Karpas-422 (cell line): ENCODE data around the gene ALG2. TPM values are rescaled to one million over a fixed set of nuclear protein-coding genes. Genes with fewer than 3 reads are reported as not detected.

ENCODE experiments used
- DNase-seq: peaks from one replicate; pipeline ENCODE4 v3.0.0-alpha.2; 2015
- H2AFZ ChIP-seq: fragments of 200-600 bp; sonication (generic); 2 replicates; pipeline ENCODE4 v1.6.1; 2014; ENCODE audit warnings: antibody characterized with exemption, low read length, mixed read lengths
- H3K27ac ChIP-seq: fragments of 200-600 bp; sonication (generic); 2 replicates; pipeline ENCODE4 v1.5.1; 2014; ENCODE audit warnings: mild to moderate bottlenecking, low read length, moderate library complexity
- H3K27me3 ChIP-seq: fragments of 200-600 bp; sonication (generic); 2 replicates; pipeline ENCODE4 v1.6.1; 2014; ENCODE audit warnings: low read length, mixed read lengths
- H3K36me3 ChIP-seq: fragments of 200-600 bp; sonication (generic); 2 replicates; pipeline ENCODE4 v1.6.1; 2014; ENCODE audit warnings: low read length, mixed read lengths; ENCODE audit not compliant: insufficient read depth
- H3K4me1 ChIP-seq: fragments of 200-600 bp; sonication (generic); 2 replicates; pipeline ENCODE4 v1.6.1; 2014; ENCODE audit warnings: mild to moderate bottlenecking, low read length, mixed read lengths
- H3K4me2 ChIP-seq: fragments of 200-600 bp; sonication (generic); 2 replicates; pipeline ENCODE4 v1.6.1; 2014; ENCODE audit warnings: low read length, low read depth, mild to moderate bottlenecking; ENCODE audit not compliant: poor library complexity, severe bottlenecking
- H3K4me3 ChIP-seq: fragments of 200-600 bp; sonication (generic); 2 replicates; pipeline ENCODE4 v1.5.1; 2014; ENCODE audit warnings: mild to moderate bottlenecking, antibody characterized with exemption, low read length, mixed read lengths
- H3K79me2 ChIP-seq: fragments of 200-600 bp; sonication (generic); 2 replicates; pipeline ENCODE4 v1.6.1; 2014; ENCODE audit warnings: mild to moderate bottlenecking, low read length, mixed read lengths
- H3K9ac ChIP-seq: fragments of 200-600 bp; sonication (generic); 2 replicates; pipeline ENCODE4 v1.6.0; 2014; ENCODE audit warnings: low read length
- H3K9me2 ChIP-seq: fragments of 200-600 bp; sonication (generic), shearing (Covaris generic); replicated peaks from 2 replicates; pipeline ENCODE4 v1.6.0; 2014; ENCODE audit warnings: mild to moderate bottlenecking, low read length, moderate library complexity; ENCODE audit not compliant: insufficient read depth
- H3K9me3 ChIP-seq: fragments of 300-700, 200-600 bp; sonication (generic); 2 replicates; pipeline ENCODE4 v1.6.1; 2014; ENCODE audit warnings: low read length, mixed read lengths
- H4K20me1 ChIP-seq: fragments of 200-600 bp; sonication (generic); 2 replicates; pipeline ENCODE4 v1.6.1; 2014; ENCODE audit warnings: mild to moderate bottlenecking, antibody characterized with exemption, low read length, low read depth; ENCODE audit not compliant: insufficient read depth
- total RNA-seq: library from RNA; depleted of rRNA; stranded (reverse); fragments of >200 nt; shearing (Covaris generic); gene quantifications from 2 replicates; pipeline ENCODE4 v1.2.3, GENCODE V29; 2014; ENCODE audit warnings: low replicate concordance; rRNA removed

ALG2 gene
- 19.9 and 24.1 TPM in 2 replicates for total RNA-seq

- H3K9ac ChIP-seq, result peak within 1 kb of the TSS; percentile 89
- peak; percentile 96 for DNase-seq
- no peaks in the 10 kb centered on the region for H3K9me3 ChIP-seq
- H2AFZ ChIP-seq, result peak within 1 kb of the TSS; percentile 67; the same call in 1 of the 2 replicates
- H4K20me1 ChIP-seq, result peaks cover 39% of the 10 kb centered on the region
- peaks cover 84% of the 10 kb centered on the region for H3K79me2 ChIP-seq
- H3K27ac ChIP-seq, result peak within 1 kb of the TSS; percentile 86
- peak within 1 kb of the TSS; percentile 95 for H3K4me2 ChIP-seq
- peak within 1 kb of the TSS; percentile 94 for H3K4me3 ChIP-seq
- H3K27me3 ChIP-seq, result no peaks in the 10 kb centered on the region
- no peaks in the 10 kb centered on the region for H3K9me2 ChIP-seq
- H3K4me1 ChIP-seq, result peaks cover 37% of the 10 kb centered on the region
- H3K36me3 ChIP-seq, result peaks cover 35% of the 10 kb centered on the region
These were observed at the start of gene ALG2, which contains the start of gene SEC61B for GRCh38 chr9:99221621-99222415. Gene ALG2, minus strand, starts transcription at chr9:99221942. Its CDS starts 48 bp downstream, at chr9:99221894. Gene SEC61B, plus strand, starts transcription at chr9:99222282. Its CDS starts 82 bp downstream, at chr9:99222364.

GRCh38 chr9:99270491-99270890 lies 48.7 kb upstream of the ALG2 start:
- H3K9me2 ChIP-seq, result no peaks in the 10 kb centered on the region
- no peaks in the 10 kb centered on the region for H3K9me3 ChIP-seq
- H4K20me1 ChIP-seq, result no peaks in the 10 kb centered on the region
- H3K4me1 ChIP-seq, result peaks cover 10% of the 10 kb centered on the region
- H3K4me2 ChIP-seq, result no peak overlapping the region
- H3K27ac ChIP-seq, result no peak overlapping the region
- H3K4me3 ChIP-seq, result no peak overlapping the region
- no peak overlapping the region for H3K9ac ChIP-seq
- H3K27me3 ChIP-seq, result no peaks in the 10 kb centered on the region
- no peak for DNase-seq
- no peaks in the 10 kb centered on the region for H3K36me3 ChIP-seq
- no peak overlapping the region for H2AFZ ChIP-seq
- no peaks in the 10 kb centered on the region for H3K79me2 ChIP-seq

GRCh38 chr9:99269416-99269815 lies 47.7 kb upstream of the ALG2 start:
- Histone ChIP-seq H2AFZ (no peak overlapping the region), H3K9ac (no peak overlapping the region), H3K4me3 (no peak overlapping the region), H3K27me3 (no peaks in the 10 kb centered on the region), H3K79me2 (no peaks in the 10 kb centered on the region), H3K27ac (no peak overlapping the region), H3K9me2 (no peaks in the 10 kb centered on the region), H3K4me1 (peaks cover 10% of the 10 kb centered on the region), H4K20me1 (no peaks in the 10 kb centered on the region), H3K36me3 (no peaks in the 10 kb centered on the region), H3K9me3 (no peaks in the 10 kb centered on the region), H3K4me2 (no peak overlapping the region)
- no peak for DNase-seq

- Histone ChIP-seq H3K79me2 (no peaks in the 10 kb centered on the region), H3K4me2 (peak overlapping the region; percentile 57), H3K27me3 (no peaks in the 10 kb centered on the region), H3K9me2 (no peaks in the 10 kb centered on the region), H3K9ac (peak overlapping the region; percentile 21; the same call in 1 of the 2 replicates), H4K20me1 (no peaks in the 10 kb centered on the region), H3K36me3 (no peaks in the 10 kb centered on the region), H3K4me3 (peak overlapping the region; percentile 41; the same call in 1 of the 2 replicates), H3K9me3 (no peaks in the 10 kb centered on the region), H3K27ac (no peak overlapping the region), H3K4me1 (peaks cover 15% of the 10 kb centered on the region), H2AFZ (peak overlapping the region; percentile 82; the same call in 1 of the 2 replicates)
- DNase-seq, result peak; percentile 88
These were observed 44.7 kb upstream of the ALG2 start for GRCh38 chr9:99266255-99267023.

- Histone ChIP-seq H3K27me3 (no peaks in the 10 kb centered on the region), H4K20me1 (no peaks in the 10 kb centered on the region), H3K4me3 (no peak overlapping the region), H2AFZ (no peak overlapping the region), H3K4me2 (no peak overlapping the region), H3K9me3 (no peaks in the 10 kb centered on the region), H3K9me2 (no peaks in the 10 kb centered on the region), H3K36me3 (no peaks in the 10 kb centered on the region), H3K79me2 (no peaks in the 10 kb centered on the region), H3K4me1 (peaks cover 15% of the 10 kb centered on the region), H3K9ac (no peak overlapping the region), H3K27ac (no peak overlapping the region)
- no peak for DNase-seq
These were observed 43.9 kb upstream of the ALG2 start for GRCh38 chr9:99265691-99266090.

- H2AFZ ChIP-seq, result no peak overlapping the region
- no peaks in the 10 kb centered on the region for H3K79me2 ChIP-seq
- peaks cover 25% of the 10 kb centered on the region for H3K4me1 ChIP-seq
- no peak overlapping the region for H3K4me3 ChIP-seq
- DNase-seq, result no peak
- no peak overlapping the region for H3K4me2 ChIP-seq
- no peaks in the 10 kb centered on the region for H3K36me3 ChIP-seq
- H3K9ac ChIP-seq, result no peak overlapping the region
- no peaks in the 10 kb centered on the region for H3K9me3 ChIP-seq
- H3K27ac ChIP-seq, result no peak overlapping the region
- no peaks in the 10 kb centered on the region for H4K20me1 ChIP-seq
- H3K27me3 ChIP-seq, result no peaks in the 10 kb centered on the region
- H3K9me2 ChIP-seq, result no peaks in the 10 kb centered on the region
These were observed 42.4 kb upstream of the ALG2 start for GRCh38 chr9:99264070-99264680.

- H3K4me1 ChIP-seq, result peaks cover 27% of the 10 kb centered on the region
- no peaks in the 10 kb centered on the region for H3K27me3 ChIP-seq
- no peaks in the 10 kb centered on the region for H3K9me3 ChIP-seq
- no peak for DNase-seq
- no peak overlapping the region for H3K4me2 ChIP-seq
- peak overlapping the region; percentile 70; the same call in 1 of the 2 replicates for H2AFZ ChIP-seq
- no peak overlapping the region for H3K9ac ChIP-seq
- no peaks in the 10 kb centered on the region for H3K9me2 ChIP-seq
- no peak overlapping the region for H3K4me3 ChIP-seq
- no peak overlapping the region for H3K27ac ChIP-seq
- no peaks in the 10 kb centered on the region for H3K36me3 ChIP-seq
- no peaks in the 10 kb centered on the region for H4K20me1 ChIP-seq
- no peaks in the 10 kb centered on the region for H3K79me2 ChIP-seq
These were observed 41.2 kb upstream of the ALG2 start for GRCh38 chr9:99262949-99263418.
